Loucy (cell line): ENCODE measurements around the gene PTPN3.

Experiments
- EZH2phosphoT487 ChIP-seq: fragments of 200-600 bp; IDR thresholded peaks from 2 replicates; pipeline ENCODE4 v1.6.1; 2018; ENCODE audit warnings: antibody characterized with exemption, mild to moderate bottlenecking, moderate library complexity, borderline replicate concordance
- TF ChIP-seq, protein P1 (sequence below): fragments of 200-600 bp; sonication (generic); conservative IDR thresholded peaks from 2 replicates; pipeline ENCODE4 v1.5.1; 2014; ENCODE audit warnings: mild to moderate bottlenecking, antibody characterized with exemption, low read length

DNA sequence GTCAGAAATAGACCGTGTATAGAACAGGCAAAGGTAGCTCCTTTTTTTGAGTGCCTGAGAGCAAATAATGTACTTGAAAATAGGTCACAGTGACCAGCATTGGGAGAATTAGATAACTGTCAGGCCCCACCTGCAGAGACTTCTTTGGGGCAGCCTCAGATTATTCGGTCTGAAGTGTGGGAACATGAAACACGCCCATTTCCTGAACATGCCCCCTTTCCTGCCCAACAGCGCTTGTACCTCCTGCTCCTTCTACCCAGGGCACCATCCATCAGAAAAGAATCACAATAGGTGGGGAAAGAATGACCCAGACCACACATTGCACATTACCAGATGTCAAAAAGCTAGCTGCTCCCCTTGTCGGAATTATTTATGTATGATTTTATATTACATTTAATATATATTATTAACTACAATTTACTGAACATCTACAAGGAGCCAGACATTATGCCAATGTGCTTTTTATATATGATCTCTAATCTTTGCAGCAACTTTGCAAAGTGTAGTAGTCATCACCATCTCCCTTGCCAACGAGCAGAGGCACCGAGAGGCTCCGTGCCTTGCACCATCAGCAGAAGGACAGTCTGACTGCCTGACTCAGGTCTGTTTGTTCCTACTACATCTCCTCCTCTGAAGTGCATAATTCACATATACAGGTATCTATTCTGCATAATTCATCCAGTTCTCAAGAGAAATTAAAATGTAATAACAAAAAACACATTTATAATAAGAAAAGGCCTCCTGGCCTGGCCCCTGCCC, 39.5 kb downstream of the PTPN3 start:
- TF ChIP-seq, protein P1, sequence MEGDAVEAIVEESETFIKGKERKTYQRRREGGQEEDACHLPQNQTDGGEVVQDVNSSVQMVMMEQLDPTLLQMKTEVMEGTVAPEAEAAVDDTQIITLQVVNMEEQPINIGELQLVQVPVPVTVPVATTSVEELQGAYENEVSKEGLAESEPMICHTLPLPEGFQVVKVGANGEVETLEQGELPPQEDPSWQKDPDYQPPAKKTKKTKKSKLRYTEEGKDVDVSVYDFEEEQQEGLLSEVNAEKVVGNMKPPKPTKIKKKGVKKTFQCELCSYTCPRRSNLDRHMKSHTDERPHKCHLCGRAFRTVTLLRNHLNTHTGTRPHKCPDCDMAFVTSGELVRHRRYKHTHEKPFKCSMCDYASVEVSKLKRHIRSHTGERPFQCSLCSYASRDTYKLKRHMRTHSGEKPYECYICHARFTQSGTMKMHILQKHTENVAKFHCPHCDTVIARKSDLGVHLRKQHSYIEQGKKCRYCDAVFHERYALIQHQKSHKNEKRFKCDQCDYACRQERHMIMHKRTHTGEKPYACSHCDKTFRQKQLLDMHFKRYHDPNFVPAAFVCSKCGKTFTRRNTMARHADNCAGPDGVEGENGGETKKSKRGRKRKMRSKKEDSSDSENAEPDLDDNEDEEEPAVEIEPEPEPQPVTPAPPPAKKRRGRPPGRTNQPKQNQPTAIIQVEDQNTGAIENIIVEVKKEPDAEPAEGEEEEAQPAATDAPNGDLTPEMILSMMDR: no peak
- TF ChIP-seq EZH2phosphoT487: no peak
